Neural progenitor cell (in vitro differentiated cells): ENCODE results near the gene HIGD1B.
"Not testable (repeated sequence)": the region's sequence is repeated elsewhere in the genome, so short reads cannot be mapped to it uniquely, and the experiment has no call there.

Experiments
- EZH2 ChIP-seq: fragments of 200-600 bp; sonication (generic); IDR thresholded peaks from 2 replicates; pipeline ENCODE4 v1.6.1; 2017; ENCODE audit warnings: antibody characterized with exemption, mild to moderate bottlenecking, moderate library complexity
- TF ChIP-seq, protein P1 (sequence below): fragments of 200-600 bp; sonication (generic); IDR thresholded peaks from 2 replicates; pipeline ENCODE4 v1.5.1; 2017; ENCODE audit warnings: antibody characterized with exemption, mild to moderate bottlenecking

DNA sequence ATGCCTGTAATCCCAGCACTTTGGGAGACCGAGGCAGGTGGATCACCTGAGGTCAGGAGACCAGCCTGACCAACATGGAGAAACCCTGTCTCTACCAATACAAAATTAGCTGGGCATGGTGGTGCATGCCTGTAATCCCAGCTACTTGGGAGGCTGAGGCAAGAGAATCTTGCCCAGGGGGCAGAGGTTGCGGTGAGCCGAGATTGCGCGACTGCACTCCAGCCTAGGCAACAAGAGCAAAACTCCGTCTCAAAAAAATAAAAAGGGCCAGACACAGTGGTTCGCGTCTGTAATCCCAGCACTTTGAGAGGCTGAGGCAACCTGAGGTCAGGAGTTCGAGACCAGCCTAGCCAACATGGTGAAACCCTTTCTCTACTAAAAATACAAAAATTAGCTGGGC, 22.4 kb upstream of the HIGD1B start:
- TF ChIP-seq, protein P1, sequence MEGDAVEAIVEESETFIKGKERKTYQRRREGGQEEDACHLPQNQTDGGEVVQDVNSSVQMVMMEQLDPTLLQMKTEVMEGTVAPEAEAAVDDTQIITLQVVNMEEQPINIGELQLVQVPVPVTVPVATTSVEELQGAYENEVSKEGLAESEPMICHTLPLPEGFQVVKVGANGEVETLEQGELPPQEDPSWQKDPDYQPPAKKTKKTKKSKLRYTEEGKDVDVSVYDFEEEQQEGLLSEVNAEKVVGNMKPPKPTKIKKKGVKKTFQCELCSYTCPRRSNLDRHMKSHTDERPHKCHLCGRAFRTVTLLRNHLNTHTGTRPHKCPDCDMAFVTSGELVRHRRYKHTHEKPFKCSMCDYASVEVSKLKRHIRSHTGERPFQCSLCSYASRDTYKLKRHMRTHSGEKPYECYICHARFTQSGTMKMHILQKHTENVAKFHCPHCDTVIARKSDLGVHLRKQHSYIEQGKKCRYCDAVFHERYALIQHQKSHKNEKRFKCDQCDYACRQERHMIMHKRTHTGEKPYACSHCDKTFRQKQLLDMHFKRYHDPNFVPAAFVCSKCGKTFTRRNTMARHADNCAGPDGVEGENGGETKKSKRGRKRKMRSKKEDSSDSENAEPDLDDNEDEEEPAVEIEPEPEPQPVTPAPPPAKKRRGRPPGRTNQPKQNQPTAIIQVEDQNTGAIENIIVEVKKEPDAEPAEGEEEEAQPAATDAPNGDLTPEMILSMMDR: not testable (repeated sequence)
- not testable (repeated sequence) for TF ChIP-seq EZH2
